K562 (cell line): ENCODE measurements around the gene AK4.

Experiments
- POLR2AphosphoS5 ChIP-seq: IDR thresholded peaks from 2 replicates; pipeline ENCODE4 v1.6.1; 2011; ENCODE audit warnings: mild to moderate bottlenecking, low read depth, low read length, moderate library complexity; ENCODE audit not compliant: control insufficient read depth, insufficient read depth
- USF2 ChIP-seq: sonication (generic); formaldehyde crosslinking; IDR thresholded peaks from 2 replicates; pipeline ENCODE4 v1.5.0; 2020; ENCODE audit warnings: missing genetic modification reagents
- ZNF146 ChIP-seq: IDR thresholded peaks from one replicate; pipeline ENCODE4 v1.6.1; 2018; ENCODE audit warnings: missing compliant biosample characterization; ENCODE audit not compliant: unreplicated experiment
- ZNF311 ChIP-seq: fragments of 250-450 bp; sonication (Bioruptor Pico); IDR thresholded peaks from 2 replicates; pipeline ENCODE4 v1.4.0; 2020; ENCODE audit warnings: mild to moderate bottlenecking, moderate library complexity
- TF ChIP-seq, protein P1 (sequence below): fragments of 250-450 bp; sonication (Bioruptor Pico); IDR thresholded peaks from 2 replicates; pipeline ENCODE4 v1.9.0; 2021; ENCODE audit warnings: mild to moderate bottlenecking, inconsistent platforms

GRCh38 chr1:65167586-65168242, 19.7 kb downstream of the AK4 start:
- no peak for TF ChIP-seq USF2 (CRISPR knock-in tag)
- no peak for TF ChIP-seq POLR2AphosphoS5
- TF ChIP-seq, protein P1, sequence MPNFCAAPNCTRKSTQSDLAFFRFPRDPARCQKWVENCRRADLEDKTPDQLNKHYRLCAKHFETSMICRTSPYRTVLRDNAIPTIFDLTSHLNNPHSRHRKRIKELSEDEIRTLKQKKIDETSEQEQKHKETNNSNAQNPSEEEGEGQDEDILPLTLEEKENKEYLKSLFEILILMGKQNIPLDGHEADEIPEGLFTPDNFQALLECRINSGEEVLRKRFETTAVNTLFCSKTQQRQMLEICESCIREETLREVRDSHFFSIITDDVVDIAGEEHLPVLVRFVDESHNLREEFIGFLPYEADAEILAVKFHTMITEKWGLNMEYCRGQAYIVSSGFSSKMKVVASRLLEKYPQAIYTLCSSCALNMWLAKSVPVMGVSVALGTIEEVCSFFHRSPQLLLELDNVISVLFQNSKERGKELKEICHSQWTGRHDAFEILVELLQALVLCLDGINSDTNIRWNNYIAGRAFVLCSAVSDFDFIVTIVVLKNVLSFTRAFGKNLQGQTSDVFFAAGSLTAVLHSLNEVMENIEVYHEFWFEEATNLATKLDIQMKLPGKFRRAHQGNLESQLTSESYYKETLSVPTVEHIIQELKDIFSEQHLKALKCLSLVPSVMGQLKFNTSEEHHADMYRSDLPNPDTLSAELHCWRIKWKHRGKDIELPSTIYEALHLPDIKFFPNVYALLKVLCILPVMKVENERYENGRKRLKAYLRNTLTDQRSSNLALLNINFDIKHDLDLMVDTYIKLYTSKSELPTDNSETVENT (CRISPR knock-in tag) = no peak
- no peak for TF ChIP-seq ZNF311 (CRISPR knock-in tag)
- no peak for TF ChIP-seq ZNF146 (CRISPR knock-in tag)
